ENCODE measurements around the gene KLHL36. TPM values are rescaled to one million over a fixed set of nuclear protein-coding genes. Genes with fewer than 3 reads are reported as not detected.

Gene KLHL36
- total RNA-seq, 1 experiment from 2014 or later = 56.1 TPM

GRCh38 chr16:84650062-84650991, 2.0 kb downstream of the KLHL36 start (continued):
- TF ChIP-seq STAT6 (CRISPR knock-in tag; conservative IDR thresholded peaks at IDR 0.05; ENCODE audit: low read depth) = no peak
- TF ChIP-seq, protein P1, sequence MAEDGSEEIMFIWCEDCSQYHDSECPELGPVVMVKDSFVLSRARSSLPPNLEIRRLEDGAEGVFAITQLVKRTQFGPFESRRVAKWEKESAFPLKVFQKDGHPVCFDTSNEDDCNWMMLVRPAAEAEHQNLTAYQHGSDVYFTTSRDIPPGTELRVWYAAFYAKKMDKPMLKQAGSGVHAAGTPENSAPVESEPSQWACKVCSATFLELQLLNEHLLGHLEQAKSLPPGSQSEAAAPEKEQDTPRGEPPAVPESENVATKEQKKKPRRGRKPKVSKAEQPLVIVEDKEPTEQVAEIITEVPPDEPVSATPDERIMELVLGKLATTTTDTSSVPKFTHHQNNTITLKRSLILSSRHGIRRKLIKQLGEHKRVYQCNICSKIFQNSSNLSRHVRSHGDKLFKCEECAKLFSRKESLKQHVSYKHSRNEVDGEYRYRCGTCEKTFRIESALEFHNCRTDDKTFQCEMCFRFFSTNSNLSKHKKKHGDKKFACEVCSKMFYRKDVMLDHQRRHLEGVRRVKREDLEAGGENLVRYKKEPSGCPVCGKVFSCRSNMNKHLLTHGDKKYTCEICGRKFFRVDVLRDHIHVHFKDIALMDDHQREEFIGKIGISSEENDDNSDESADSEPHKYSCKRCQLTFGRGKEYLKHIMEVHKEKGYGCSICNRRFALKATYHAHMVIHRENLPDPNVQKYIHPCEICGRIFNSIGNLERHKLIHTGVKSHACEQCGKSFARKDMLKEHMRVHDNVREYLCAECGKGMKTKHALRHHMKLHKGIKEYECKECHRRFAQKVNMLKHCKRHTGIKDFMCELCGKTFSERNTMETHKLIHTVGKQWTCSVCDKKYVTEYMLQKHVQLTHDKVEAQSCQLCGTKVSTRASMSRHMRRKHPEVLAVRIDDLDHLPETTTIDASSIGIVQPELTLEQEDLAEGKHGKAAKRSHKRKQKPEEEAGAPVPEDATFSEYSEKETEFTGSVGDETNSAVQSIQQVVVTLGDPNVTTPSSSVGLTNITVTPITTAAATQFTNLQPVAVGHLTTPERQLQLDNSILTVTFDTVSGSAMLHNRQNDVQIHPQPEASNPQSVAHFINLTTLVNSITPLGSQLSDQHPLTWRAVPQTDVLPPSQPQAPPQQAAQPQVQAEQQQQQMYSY (CRISPR knock-in tag; IDR thresholded peaks at IDR 0.05) = no peak
- no peak for TF ChIP-seq JAZF1 (CRISPR knock-in tag; IDR thresholded peaks at IDR 0.05)
- no peak for TF ChIP-seq ZNF138 (CRISPR knock-in tag; conservative IDR thresholded peaks at IDR 0.05)
- TF ChIP-seq MXD4 (CRISPR knock-in tag; IDR thresholded peaks at IDR 0.05; ENCODE audit: borderline replicate concordance) = no peak
- TF ChIP-seq, protein P2, sequence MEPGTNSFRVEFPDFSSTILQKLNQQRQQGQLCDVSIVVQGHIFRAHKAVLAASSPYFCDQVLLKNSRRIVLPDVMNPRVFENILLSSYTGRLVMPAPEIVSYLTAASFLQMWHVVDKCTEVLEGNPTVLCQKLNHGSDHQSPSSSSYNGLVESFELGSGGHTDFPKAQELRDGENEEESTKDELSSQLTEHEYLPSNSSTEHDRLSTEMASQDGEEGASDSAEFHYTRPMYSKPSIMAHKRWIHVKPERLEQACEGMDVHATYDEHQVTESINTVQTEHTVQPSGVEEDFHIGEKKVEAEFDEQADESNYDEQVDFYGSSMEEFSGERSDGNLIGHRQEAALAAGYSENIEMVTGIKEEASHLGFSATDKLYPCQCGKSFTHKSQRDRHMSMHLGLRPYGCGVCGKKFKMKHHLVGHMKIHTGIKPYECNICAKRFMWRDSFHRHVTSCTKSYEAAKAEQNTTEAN (CRISPR knock-in tag; IDR thresholded peaks at IDR 0.05) = no peak
- no peak for TF ChIP-seq ELF4 (CRISPR knock-in tag; IDR thresholded peaks at IDR 0.05; ENCODE audit: low read depth)

GRCh38 chr16:84652566-84652965, 4.3 kb downstream of the KLHL36 start:
- H3K27ac Mint-ChIP-seq = no peak overlapping the region
- H3K4me1 Mint-ChIP-seq = peaks cover 19% of the 10 kb centered on the region
- H3K27me3 Mint-ChIP-seq (ENCODE audit: low read depth) = peaks cover 9% of the 10 kb centered on the region
- DNase-seq (ENCODE audit: low spot score) (no peak), ATAC-seq (no peak)
- peaks cover 34% of the 10 kb centered on the region for H3K36me3 Mint-ChIP-seq
- ChIA-PET CTCF (interaction anchor here (2.2 kb wide), 1 partner anchor 20 kb away, joined by 8 read pairs; no protein-coding TSS in a partner anchor), POLR2A (no interaction called here)
- no peak for TF ChIP-seq ZNF416 (CRISPR knock-in tag; IDR thresholded peaks at IDR 0.05)
- TF ChIP-seq, protein P1 (CRISPR knock-in tag; IDR thresholded peaks at IDR 0.05) = no peak
- TF ChIP-seq OVOL2 (CRISPR knock-in tag; IDR thresholded peaks at IDR 0.05; ENCODE audit: borderline replicate concordance) = no peak
- TF ChIP-seq RORB (CRISPR knock-in tag; IDR thresholded peaks at IDR 0.05) = no peak
- TF ChIP-seq FOXP4 (CRISPR knock-in tag; IDR thresholded peaks at IDR 0.05) = no peak
- TF ChIP-seq CBFB (CRISPR knock-in tag; IDR thresholded peaks at IDR 0.05; ENCODE audit: low read depth) = no peak
- H3K9me3 Mint-ChIP-seq = no peaks in the 10 kb centered on the region
- no peak overlapping the region for H3K4me3 Mint-ChIP-seq
